ENCODE data around the gene KCNJ16.

The KCNJ16 gene

GRCh38 chr17:70099294-70099693 lies 24.3 kb downstream of the KCNJ16 start:
- DNase-seq (ENCODE audit: low read depth) = no peak

GRCh38 chr17:70099884-70100283 lies 24.9 kb downstream of the KCNJ16 start:
- no peak for DNase-seq (ENCODE audit: low read depth)

- DNase-seq (ENCODE audit: low read depth) = no peak
Measured at GRCh38 chr17:70100983-70101382, 26.0 kb downstream of the KCNJ16 start.

GRCh38 chr17:70102531-70102930 lies 27.5 kb downstream of the KCNJ16 start:
- no peak for DNase-seq (ENCODE audit: low read depth)

GRCh38 chr17:70104791-70105523 lies 29.9 kb downstream of the KCNJ16 start:
- DNase-seq (ENCODE audit: low read depth) = no peak

- no peak for DNase-seq (ENCODE audit: low read depth)
Measured at GRCh38 chr17:70105641-70106040, 30.6 kb downstream of the KCNJ16 start.

- DNase-seq (ENCODE audit: low read depth) = no peak
Measured at GRCh38 chr17:70106551-70106950, 31.5 kb downstream of the KCNJ16 start.

GRCh38 chr17:70107441-70107840 lies 32.4 kb downstream of the KCNJ16 start:
- DNase-seq (ENCODE audit: low read depth) = no peak

GRCh38 chr17:70107904-70108565 lies 33.0 kb downstream of the KCNJ16 start:
- DNase-seq (ENCODE audit: low read depth) = no peak

GRCh38 chr17:70109497-70109896 lies 34.5 kb downstream of the KCNJ16 start:
- DNase-seq (ENCODE audit: low read depth) = no peak

GRCh38 chr17:70110443-70110880 lies 35.4 kb downstream of the KCNJ16 start:
- DNase-seq (ENCODE audit: low read depth) = no peak

GRCh38 chr17:70111201-70111600 lies 36.2 kb downstream of the KCNJ16 start:
- DNase-seq (ENCODE audit: low read depth) = no peak

- no peak for DNase-seq (ENCODE audit: low read depth)
Measured at GRCh38 chr17:70114405-70114804, 39.4 kb downstream of the KCNJ16 start.

GRCh38 chr17:70115126-70115525 lies 40.1 kb downstream of the KCNJ16 start:
- no peak for DNase-seq (ENCODE audit: low read depth)

GRCh38 chr17:70116919-70117318 lies 41.9 kb downstream of the KCNJ16 start:
- DNase-seq (ENCODE audit: low read depth) = no peak

- no peak for DNase-seq (ENCODE audit: low read depth)
Measured at GRCh38 chr17:70119545-70119944, 44.5 kb downstream of the KCNJ16 start.

- no peak for DNase-seq (ENCODE audit: low read depth)
Measured at GRCh38 chr17:70119983-70120382, 45.0 kb downstream of the KCNJ16 start.

GRCh38 chr17:70120425-70120824 lies 45.4 kb downstream of the KCNJ16 start:
- no peak for DNase-seq (ENCODE audit: low read depth)

GRCh38 chr17:70121126-70121525 lies 46.1 kb downstream of the KCNJ16 start:
- DNase-seq (ENCODE audit: low read depth) = no peak

- no peak for DNase-seq (ENCODE audit: low read depth)
Measured at GRCh38 chr17:70123193-70123592, 48.2 kb downstream of the KCNJ16 start.

- DNase-seq (ENCODE audit: low read depth) = no peak
Measured at GRCh38 chr17:70124723-70125122, 49.7 kb downstream of the KCNJ16 start.

GRCh38 chr17:70127221-70127873 lies 52.3 kb downstream of the KCNJ16 start:
- DNase-seq (ENCODE audit: low read depth) = no peak

- DNase-seq (ENCODE audit: low read depth) = no peak
Measured at GRCh38 chr17:70128727-70129238, 53.8 kb downstream of the KCNJ16 start.
